HepG2 (cell line): Measurements from ENCODE around the gene ATP9A. TPM values are rescaled to one million over a fixed set of nuclear protein-coding genes. Genes with fewer than 3 reads are reported as not detected.
A peak's percentile ranks its signal among the peaks of the same experiment; 100 is the strongest.

Source experiments
- ARID5B ChIP-seq: IDR thresholded peaks from 2 replicates; pipeline ENCODE4 v1.4.0; 2020; ENCODE audit warnings: mild to moderate bottlenecking, missing genetic modification reagents
- CEBPG ChIP-seq: IDR thresholded peaks from 2 replicates; pipeline ENCODE4 v1.6.1; 2016
- CREM ChIP-seq, 2 experiments: sonication (generic) in 1 of 2; formaldehyde crosslinking in 1 of 2; IDR thresholded peaks; 2 replicates each; pipeline versions ENCODE4 v1.4.0 to v1.6.1; 2016 to 2020; ENCODE audit warnings: antibody characterized with exemption in 1 of 2, mild to moderate bottlenecking in 1 of 2, missing genetic modification reagents in 1 of 2
- FLYWCH1 ChIP-seq: sonication (generic); formaldehyde crosslinking; IDR thresholded peaks from 2 replicates; pipeline ENCODE4 v1.8.1; 2023; ENCODE audit warnings: mild to moderate bottlenecking, missing genetic modification reagents
- HDAC2 ChIP-seq: sonication (generic); formaldehyde crosslinking; IDR thresholded peaks from 2 replicates; pipeline ENCODE4 v1.4.0; 2020; ENCODE audit warnings: missing genetic modification reagents
- HNF4A ChIP-seq: sonication (generic); formaldehyde crosslinking; IDR thresholded peaks from 2 replicates; pipeline ENCODE4 v1.4.0; 2020; ENCODE audit warnings: missing genetic modification reagents
- HOMEZ ChIP-seq: IDR thresholded peaks from 2 replicates; pipeline ENCODE4 v1.6.1; 2016; ENCODE audit warnings: low read depth
- MBNL3 ChIP-seq: fragments of 250-450 bp; sonication (Bioruptor Pico); conservative IDR thresholded peaks from 2 replicates; pipeline ENCODE4 v1.8.0; 2022; ENCODE audit warnings: mild to moderate bottlenecking, inconsistent platforms
- MED1 ChIP-seq: sonication (generic); formaldehyde crosslinking; IDR thresholded peaks from 2 replicates; pipeline ENCODE4 v1.4.0; 2020; ENCODE audit warnings: missing genetic modification reagents
- NFIC ChIP-seq: IDR thresholded peaks from 2 replicates; pipeline ENCODE4 v1.6.1; 2012; ENCODE audit warnings: mild to moderate bottlenecking, low read length, inconsistent platforms
- NFKB2 ChIP-seq: sonication (generic); formaldehyde crosslinking; IDR thresholded peaks from 2 replicates; pipeline ENCODE4 v1.4.0; 2020; ENCODE audit warnings: missing genetic modification reagents, borderline replicate concordance
- RAD21 ChIP-seq: fragments of 450-650 bp; formaldehyde crosslinking; IDR thresholded peaks from 2 replicates; pipeline ENCODE4 v1.5.0; 2020; ENCODE audit warnings: mild to moderate bottlenecking
- RXRB ChIP-seq: IDR thresholded peaks from 2 replicates; pipeline ENCODE4 v1.6.1; 2016; ENCODE audit warnings: borderline replicate concordance, missing genetic modification reagents, missing compliant biosample characterization
- XRCC5 ChIP-seq: fragments of 200-400 bp; formaldehyde crosslinking; optimal IDR thresholded peaks from 2 replicates; pipeline ENCODE3; 2017; ENCODE audit warnings: mild to moderate bottlenecking, low read length
- ZBTB38 ChIP-seq: sonication (generic); formaldehyde crosslinking; IDR thresholded peaks from 2 replicates; pipeline ENCODE4 v1.5.1; 2020; ENCODE audit warnings: mild to moderate bottlenecking, missing genetic modification reagents
- ZFP41 ChIP-seq: sonication (generic); formaldehyde crosslinking; IDR thresholded peaks from 2 replicates; pipeline ENCODE4 v1.4.0; 2020; ENCODE audit warnings: mild to moderate bottlenecking, missing genetic modification reagents, borderline replicate concordance
- ZMYM3 ChIP-seq: sonication (generic); formaldehyde crosslinking; IDR thresholded peaks from 2 replicates; pipeline ENCODE4 v1.5.1; 2020; ENCODE audit warnings: mild to moderate bottlenecking, missing genetic modification reagents
- ZNF207 ChIP-seq: fragments of 450-650 bp; IDR thresholded peaks from 2 replicates; pipeline ENCODE4 v1.6.1; 2016; ENCODE audit warnings: antibody characterized with exemption, borderline replicate concordance
- ZNF331 ChIP-seq: sonication (generic); formaldehyde crosslinking; IDR thresholded peaks from 2 replicates; pipeline ENCODE4 v1.4.0; 2020; ENCODE audit warnings: missing genetic modification reagents
- ZNF609 ChIP-seq: sonication (generic); formaldehyde crosslinking; IDR thresholded peaks from 2 replicates; pipeline ENCODE4 v1.4.0; 2020; ENCODE audit warnings: mild to moderate bottlenecking, missing genetic modification reagents, borderline replicate concordance
- ZNF773 ChIP-seq: sonication (generic); formaldehyde crosslinking; IDR thresholded peaks from 2 replicates; pipeline ENCODE4 v1.4.0; 2020; ENCODE audit warnings: missing genetic modification reagents, borderline replicate concordance
- ZSCAN30 ChIP-seq: sonication (generic); formaldehyde crosslinking; IDR thresholded peaks from 2 replicates; pipeline ENCODE4 v1.5.0; 2020; ENCODE audit warnings: mild to moderate bottlenecking, missing genetic modification reagents
- polyA plus RNA-seq, 8 experiments: library from polyadenylated mRNA; depleted of rRNA in 3 of 8; stranded (reverse) in 7 of 8; unstranded in 1 of 8; fragments of >200 nt; fragmentation: Illumina TruSeq in 4 of 8; extraction: Trizol in 4 of 8; gene quantifications; 2 replicates each; pipeline versions ENCODE4 v1.2.1 to v1.2.3, GENCODE V29; 2011 to 2016; ENCODE audit warnings: low read depth in 4 of 8, missing spikeins in 1 of 8, mixed read lengths in 1 of 8; ENCODE audit not compliant: insufficient read depth in 1 of 8
- total RNA-seq, 5 experiments: library from RNA; depleted of rRNA; stranded (reverse); fragments of >200 nt; fragmentation: Illumina TruSeq; extraction: Trizol; gene quantifications; 2 replicates each; pipeline ENCODE4 v1.2.3, GENCODE V29; 2016; ENCODE audit warnings: low read depth in 1 of 5

Gene ATP9A
- total and polyA plus RNA-seq, 2 of the 13 experiments (the other 11 are each of a cell fraction or from before 2014, with no cell fraction given): 11.8 to 18.5 TPM

GRCh38 chr20:51700809-51701285, 67.3 kb downstream of the ATP9A start (continued):
- TF ChIP-seq ZMYM3: peak; percentile 78
- TF ChIP-seq HDAC2 (CRISPR knock-in tag): 0 out of 2 replicates have a peak, but pooled peaks have one; percentile 41
- TF ChIP-seq NFKB2 (CRISPR knock-in tag): no peak
- TF ChIP-seq ZNF609 (CRISPR knock-in tag): peak; percentile 11; the same call in 1 of the 2 replicates
- TF ChIP-seq HNF4A (CRISPR knock-in tag): peak; percentile 26; the same call in 1 of the 2 replicates
- no peak for TF ChIP-seq MBNL3 (CRISPR knock-in tag)
- peak; percentile 48; the same call in 1 of the 2 replicates for TF ChIP-seq ARID5B (CRISPR knock-in tag)
- peak; percentile 76 for TF ChIP-seq XRCC5
- TF ChIP-seq NFIC: no peak
- TF ChIP-seq ZNF331 (CRISPR knock-in tag): peak; percentile 48; the same call in 1 of the 2 replicates
- TF ChIP-seq ZFP41: 0 out of 2 replicates have a peak, but pooled peaks have one; percentile 6
- TF ChIP-seq ZSCAN30 (CRISPR knock-in tag): 0 out of 2 replicates have a peak, but pooled peaks have one; percentile 14
- no peak for TF ChIP-seq ZNF207
- peak; percentile 25; the same call in 1 of the 2 replicates for TF ChIP-seq CEBPG
- TF ChIP-seq RAD21 (CRISPR knock-in tag): peak; percentile 73
- 0 out of 2 replicates have a peak, but pooled peaks have one; percentile 34 for TF ChIP-seq ZNF773 (CRISPR knock-in tag)
- TF ChIP-seq HOMEZ (CRISPR knock-in tag): peak; percentile 48; the same call in 1 of the 2 replicates
- no peak for TF ChIP-seq FLYWCH1 (CRISPR knock-in tag)
- TF ChIP-seq ZBTB38 (CRISPR knock-in tag): peak; percentile 76
- TF ChIP-seq MED1 (CRISPR knock-in tag): peak; percentile 42; the same call in 1 of the 2 replicates
- TF ChIP-seq CREM (IDR thresholded peaks at IDR 0.05): no peak
- TF ChIP-seq CREM (CRISPR knock-in tag; IDR thresholded peaks at IDR 0.05): no peak
- TF ChIP-seq RXRB: peak; percentile 55
